HAP-1 (cell line): ENCODE data around the gene TGFBR1.
"Not testable (repeated sequence)": the region's sequence is repeated elsewhere in the genome, so short reads cannot be mapped to it uniquely, and the experiment has no call there.

ENCODE experiments used
- DNase-seq, 2 experiments: peaks; one replicate each; pipeline ENCODE4 v3.0.0-alpha.2; 2016 to 2020; ENCODE audit warnings: low spot score in 2 of 2
- H3K27me3 ChIP-seq: fragments of 250-450 bp; sonication (Bioruptor Pico); 2 replicates; pipeline ENCODE4 v1.5.1; 2020; ENCODE audit warnings: low read depth, mild to moderate bottlenecking, moderate library complexity
- H3K36me3 ChIP-seq: fragments of 250-450 bp; sonication (Bioruptor Pico); replicated peaks from 2 replicates; pipeline ENCODE4 v1.5.1; 2020; ENCODE audit warnings: mild to moderate bottlenecking
- H3K4me1 ChIP-seq: fragments of 250-450 bp; sonication (Bioruptor Pico); 2 replicates; pipeline ENCODE4 v1.5.1; 2020; ENCODE audit warnings: mild to moderate bottlenecking
- H3K4me3 ChIP-seq: fragments of 250-450 bp; sonication (Bioruptor Pico); 2 replicates; pipeline ENCODE4 v1.5.1; 2020; ENCODE audit warnings: mild to moderate bottlenecking, moderate library complexity
- H3K9me3 ChIP-seq: fragments of 250-450 bp; sonication (Bioruptor Pico); 2 replicates; pipeline ENCODE4 v1.5.1; 2020; ENCODE audit warnings: mild to moderate bottlenecking, moderate library complexity
- in situ Hi-C: fragments of 300-500 bp; cut with MboI; formaldehyde crosslinking; loops from 3 replicates; pipeline ENCODE4 v1.14.3; 2020; ENCODE audit warnings: low sequenced_read_pairs, inconsistent platforms, mixed read lengths

TGFBR1 gene

DNA sequence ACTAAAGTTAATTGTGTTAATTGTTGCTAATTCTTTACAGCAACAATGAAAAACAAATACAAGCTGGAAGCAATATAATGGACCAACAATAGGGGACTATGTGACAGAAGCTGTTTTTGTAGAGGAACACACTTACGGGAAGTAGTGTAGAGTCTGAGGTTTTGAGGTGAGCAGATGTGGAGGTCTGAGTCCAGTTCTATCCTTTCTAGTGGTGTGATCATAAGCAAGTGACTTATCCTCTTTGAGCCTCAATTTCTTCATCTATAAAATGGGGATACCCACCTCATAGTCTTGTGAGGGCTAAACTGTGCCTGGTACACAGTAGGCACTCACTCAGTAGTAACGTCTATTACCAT is 88.5 kb downstream of the TGFBR1 start:
- Histone ChIP-seq H3K9me3 (no peaks in the 10 kb centered on the region), H3K4me3 (no peak overlapping the region), H3K36me3 (no peaks in the 10 kb centered on the region), H3K4me1 (peaks cover 3% of the 10 kb centered on the region; the same call in 1 of the 2 replicates), H3K27me3 (peaks cover 16% of the 10 kb centered on the region)
- no peak for DNase-seq
- in situ Hi-C loops, result loop anchor here (25.0 kb wide), 2 partner anchors 819 to 1394 kb away; partner anchors contain the start of gene CAVIN4

DNA sequence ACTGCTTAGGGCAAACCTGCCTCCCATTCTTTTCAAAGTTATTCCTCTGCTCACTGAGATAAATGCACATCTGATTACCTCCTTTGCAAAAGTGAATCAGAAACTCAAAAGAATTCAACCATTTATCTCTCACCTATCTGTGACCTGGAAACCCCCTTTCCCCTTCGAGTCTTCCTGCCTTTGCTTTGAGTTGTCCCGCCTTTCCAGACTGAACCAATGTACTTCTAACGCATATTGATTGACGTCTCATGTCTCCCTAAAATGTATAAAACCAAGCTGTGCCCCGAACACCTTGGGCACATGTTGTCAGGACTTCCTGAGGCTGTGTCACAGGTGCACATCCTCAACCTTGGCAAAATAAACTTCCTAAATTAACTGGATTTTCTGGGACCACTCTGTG is 91.6 kb downstream of the TGFBR1 start:
- H3K27me3 ChIP-seq, result peaks cover 15% of the 10 kb centered on the region
- H3K36me3 ChIP-seq, H3K9me3 ChIP-seq, H3K4me3 ChIP-seq, DNase-seq, H3K4me1 ChIP-seq: not testable (repeated sequence)
- in situ Hi-C loops, result loop anchor here (25.0 kb wide), 2 partner anchors 816 to 1391 kb away; partner anchors contain the start of gene CAVIN4

DNA sequence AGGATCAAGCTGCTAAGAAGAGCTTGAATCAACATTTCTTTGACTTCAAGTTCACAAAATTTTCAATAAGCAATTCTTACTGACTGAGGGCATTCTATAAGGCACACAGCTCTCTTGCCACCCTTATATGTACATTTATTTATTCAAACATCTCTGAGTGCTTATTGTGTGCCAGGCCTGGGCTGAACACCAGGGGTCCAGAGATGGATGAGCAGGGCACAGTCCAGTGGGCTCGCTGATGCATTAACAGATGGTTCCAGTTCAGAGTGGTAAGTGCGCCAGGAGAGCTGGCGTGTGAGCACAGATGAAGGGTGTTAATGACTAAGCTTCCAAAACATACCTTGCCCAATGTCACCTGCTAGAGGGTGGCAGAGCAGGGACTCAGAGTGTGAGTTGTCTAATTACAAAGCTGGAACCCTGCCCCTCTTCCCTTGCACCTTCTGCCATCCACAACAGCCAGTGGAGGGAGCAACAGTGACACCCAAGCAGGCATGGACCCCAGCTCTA is 92.3 kb downstream of the TGFBR1 start:
- in situ Hi-C loops, result loop anchor here (25.0 kb wide), 2 partner anchors 815 to 1390 kb away; partner anchors contain the start of gene CAVIN4
- no peak for DNase-seq

DNA sequence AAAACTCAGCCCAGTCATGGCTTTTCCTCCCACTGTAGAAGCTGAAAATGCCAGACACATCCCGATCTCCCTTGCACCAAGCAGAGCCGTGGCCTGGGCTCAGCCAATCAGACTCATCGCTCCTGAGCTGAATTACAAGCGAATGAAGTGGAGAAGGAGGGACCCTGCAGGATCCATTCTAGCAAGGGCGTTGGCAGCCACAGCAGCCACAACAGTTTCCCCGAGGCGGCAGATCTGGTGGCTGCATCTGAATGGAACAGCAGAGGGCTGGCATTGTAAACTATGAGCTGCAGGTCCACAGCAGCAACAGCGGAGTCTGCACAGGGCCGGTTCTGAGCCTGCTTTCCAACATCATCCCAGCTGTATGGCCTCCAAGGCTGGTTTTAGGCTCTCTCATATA is 93.1 kb downstream of the TGFBR1 start:
- in situ Hi-C loops, result loop anchor here (25.0 kb wide), 2 partner anchors 814 to 1389 kb away; partner anchors contain the start of gene CAVIN4
- no peak overlapping the region for H3K4me3 ChIP-seq
- H3K27me3 ChIP-seq, result peaks cover 15% of the 10 kb centered on the region
- no peaks in the 10 kb centered on the region for H3K36me3 ChIP-seq
- peaks cover 20% of the 10 kb centered on the region for H3K4me1 ChIP-seq
- no peaks in the 10 kb centered on the region for H3K9me3 ChIP-seq
- peak in 1 of 2 experiments; percentile 25 for DNase-seq

More for the DNA sequence above, 92.3 kb downstream of the TGFBR1 start:
- Histone ChIP-seq H3K4me3 (no peak overlapping the region), H3K36me3 (no peaks in the 10 kb centered on the region), H3K27me3 (peaks cover 15% of the 10 kb centered on the region), H3K9me3 (no peaks in the 10 kb centered on the region), H3K4me1 (peaks cover 16% of the 10 kb centered on the region)

DNA sequence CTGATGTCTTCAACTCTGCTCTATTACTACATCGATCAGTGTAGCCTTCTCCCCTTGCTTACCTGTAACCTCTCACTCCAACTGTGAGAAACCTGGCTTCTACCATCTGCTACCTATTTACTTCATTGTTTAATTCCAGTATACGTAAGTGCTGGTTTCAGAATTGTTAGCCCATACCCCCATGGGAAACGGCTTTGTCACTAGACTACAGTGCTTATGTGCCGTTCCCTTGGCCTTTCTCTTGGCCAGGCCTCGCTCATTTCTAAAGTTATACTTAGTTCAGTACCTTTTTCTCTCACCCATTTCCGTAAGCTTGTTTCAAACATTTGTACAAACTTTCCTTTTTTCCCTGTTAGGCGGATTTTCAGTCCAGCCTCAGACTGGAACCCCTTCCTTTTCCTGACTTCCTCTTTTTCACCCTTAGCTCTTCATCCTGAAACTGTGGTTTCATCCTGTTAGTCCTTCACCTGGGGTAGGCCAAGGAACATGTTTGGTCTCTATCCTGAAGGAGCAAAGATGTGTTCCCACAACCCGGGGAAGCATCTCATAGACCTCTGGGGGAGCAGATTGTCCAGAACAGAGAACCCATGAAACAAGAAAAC is 95.1 kb downstream of the TGFBR1 start:
- H3K27me3 ChIP-seq, result peaks cover 4% of the 10 kb centered on the region; the same call in 1 of the 2 replicates
- H3K4me3 ChIP-seq, result no peak overlapping the region
- H3K36me3 ChIP-seq, result no peaks in the 10 kb centered on the region
- no peaks in the 10 kb centered on the region for H3K9me3 ChIP-seq
- in situ Hi-C loops, result loop anchor here (25.0 kb wide), 2 partner anchors 812 to 1387 kb away; partner anchors contain the start of gene CAVIN4
- no peak for DNase-seq
- peaks cover 20% of the 10 kb centered on the region for H3K4me1 ChIP-seq

DNA sequence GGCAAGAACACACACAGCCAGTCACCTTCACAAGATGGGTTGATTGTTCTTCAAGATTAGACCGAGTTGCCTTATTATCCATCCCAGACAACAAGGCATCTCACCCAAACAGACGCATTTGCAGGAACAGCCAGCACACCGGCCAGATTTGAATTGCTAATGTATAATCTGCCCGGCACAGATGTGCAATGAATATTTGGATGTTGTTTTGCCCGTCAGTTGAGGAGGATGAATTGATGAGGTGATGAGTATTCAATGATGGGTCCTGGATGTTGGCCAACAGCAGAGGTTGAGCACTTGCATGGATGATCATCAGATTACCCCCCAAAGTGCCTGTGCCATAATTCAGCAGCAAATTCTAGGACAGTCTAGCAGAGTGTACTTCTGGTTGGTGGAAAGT is 96.7 kb downstream of the TGFBR1 start:
- Histone ChIP-seq H3K4me3 (no peak overlapping the region), H3K27me3 (peaks cover 7% of the 10 kb centered on the region), H3K9me3 (no peaks in the 10 kb centered on the region), H3K4me1 (peaks cover 20% of the 10 kb centered on the region), H3K36me3 (no peaks in the 10 kb centered on the region)
- in situ Hi-C loops, result no loop called here
- peak; percentile 35 to 40 for DNase-seq
